MCF 10A (cell line): ENCODE data around the gene PTGDR. TPM values are rescaled to one million over a fixed set of nuclear protein-coding genes. Genes with fewer than 3 reads are reported as not detected.

ENCODE experiments used
- BruUV-seq: library from RNA; stranded (reverse); fragments of 400-500 nt; replicated peaks from 2 replicates; lab custom pipeline; 2021; lab: Mats Ljungman, UMichigan
- CTCF ChIA-PET: fragments of 300-600 bp; sonication (Branson Sonifier 250); formaldehyde crosslinking; extraction: SDS; loops from one replicate; lab custom pipeline; 2021; ENCODE audit warnings: antibody characterized with exemption, inconsistent platforms; lab: Yijun Ruan, JAX
- POLR2A ChIA-PET: fragments of 300-600, 350-650 bp; sonication (Branson Sonifier 250); formaldehyde crosslinking; extraction: SDS; loops from one replicate; lab custom pipeline; 2020; ENCODE audit warnings: antibody characterized with exemption, inconsistent platforms; lab: Yijun Ruan, JAX
- DNase-seq: peaks from one replicate; pipeline ENCODE4 v3.0.0-alpha.2; 2018; ENCODE audit not compliant: unreplicated experiment
- H3K27ac Mint-ChIP-seq: one replicate; pipeline ENCODE4 v1.8.0; 2022; ENCODE audit warnings: mild to moderate bottlenecking, low read depth, mixed read lengths; ENCODE audit not compliant: unreplicated experiment
- H3K27me3 Mint-ChIP-seq: one replicate; pipeline ENCODE4 v1.8.0; 2022; ENCODE audit warnings: mixed read lengths; ENCODE audit not compliant: insufficient read depth, unreplicated experiment
- H3K36me3 Mint-ChIP-seq: one replicate; pipeline ENCODE4 v1.8.0; 2022; ENCODE audit warnings: mild to moderate bottlenecking, moderate library complexity, mixed read lengths; ENCODE audit not compliant: insufficient read depth, unreplicated experiment
- H3K4me1 Mint-ChIP-seq: one replicate; pipeline ENCODE4 v1.8.0; 2022; ENCODE audit warnings: mixed read lengths; ENCODE audit not compliant: insufficient read depth, unreplicated experiment
- H3K4me3 Mint-ChIP-seq: one replicate; pipeline ENCODE4 v1.8.0; 2022; ENCODE audit warnings: mild to moderate bottlenecking, moderate library complexity, mixed read lengths; ENCODE audit not compliant: unreplicated experiment
- H3K9me3 Mint-ChIP-seq: one replicate; pipeline ENCODE4 v1.8.0; 2022; ENCODE audit warnings: mixed read lengths; ENCODE audit not compliant: unreplicated experiment
- intact Hi-C: fragments of 100-400 bp; cut with micrococcal nuclease; formaldehyde crosslinking; loops from 2 replicates; pipeline ENCODE4 v1.14.1; 2022
- total RNA-seq: library from RNA; stranded (reverse); gene quantifications from 2 replicates; pipeline ENCODE4 v1.2.3, GENCODE V29; 2022
- TF ChIP-seq, protein P1 (sequence below): fragments of 200-600 bp; IDR thresholded peaks from one replicate; pipeline ENCODE4 v1.8.0; 2022; ENCODE audit warnings: antibody characterized with exemption, mild to moderate bottlenecking; ENCODE audit not compliant: unreplicated experiment

Gene PTGDR
- total RNA-seq, 1 experiment from 2014 or later = not detected

- H3K9me3 Mint-ChIP-seq = no peaks in the 10 kb centered on the region
- no peak overlapping the region for H3K27ac Mint-ChIP-seq
- peaks cover 12% of the 10 kb centered on the region for H3K27me3 Mint-ChIP-seq
- H3K4me3 Mint-ChIP-seq = peak overlapping the region; percentile 73
- no peak for DNase-seq
- no TSS peak for BruUV-seq
- ChIA-PET CTCF (no interaction called here), POLR2A (interaction anchor here (0.6 to 1.0 kb wide), 3 partner anchors 57 to 163 kb away, joined by 3 read pairs; no protein-coding TSS in a partner anchor)
- TF ChIP-seq, protein P1, sequence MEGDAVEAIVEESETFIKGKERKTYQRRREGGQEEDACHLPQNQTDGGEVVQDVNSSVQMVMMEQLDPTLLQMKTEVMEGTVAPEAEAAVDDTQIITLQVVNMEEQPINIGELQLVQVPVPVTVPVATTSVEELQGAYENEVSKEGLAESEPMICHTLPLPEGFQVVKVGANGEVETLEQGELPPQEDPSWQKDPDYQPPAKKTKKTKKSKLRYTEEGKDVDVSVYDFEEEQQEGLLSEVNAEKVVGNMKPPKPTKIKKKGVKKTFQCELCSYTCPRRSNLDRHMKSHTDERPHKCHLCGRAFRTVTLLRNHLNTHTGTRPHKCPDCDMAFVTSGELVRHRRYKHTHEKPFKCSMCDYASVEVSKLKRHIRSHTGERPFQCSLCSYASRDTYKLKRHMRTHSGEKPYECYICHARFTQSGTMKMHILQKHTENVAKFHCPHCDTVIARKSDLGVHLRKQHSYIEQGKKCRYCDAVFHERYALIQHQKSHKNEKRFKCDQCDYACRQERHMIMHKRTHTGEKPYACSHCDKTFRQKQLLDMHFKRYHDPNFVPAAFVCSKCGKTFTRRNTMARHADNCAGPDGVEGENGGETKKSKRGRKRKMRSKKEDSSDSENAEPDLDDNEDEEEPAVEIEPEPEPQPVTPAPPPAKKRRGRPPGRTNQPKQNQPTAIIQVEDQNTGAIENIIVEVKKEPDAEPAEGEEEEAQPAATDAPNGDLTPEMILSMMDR = no peak
- intact Hi-C loops = no loop called here
- no peaks in the 10 kb centered on the region for H3K36me3 Mint-ChIP-seq
- peaks cover 17% of the 10 kb centered on the region for H3K4me1 Mint-ChIP-seq
Measured at GRCh38 chr14:52312931-52313355, 45.4 kb downstream of the PTGDR start.

GRCh38 chr14:52313462-52313861 is 46.0 kb downstream of the PTGDR start:
- H3K27me3 Mint-ChIP-seq = peaks cover 12% of the 10 kb centered on the region
- no peaks in the 10 kb centered on the region for H3K36me3 Mint-ChIP-seq
- peak overlapping the region; percentile 24 for H3K27ac Mint-ChIP-seq
- CTCF ChIA-PET = no interaction called here
- BruUV-seq = no TSS peak
- intact Hi-C loops = no loop called here
- TF ChIP-seq, protein P1 = no peak
- POLR2A ChIA-PET = interaction anchor here (0.7 to 1.3 kb wide), 5 partner anchors 9 to 163 kb away, joined by 3 to 4 read pairs (median 3); no protein-coding TSS in a partner anchor
- H3K4me3 Mint-ChIP-seq = peak overlapping the region; percentile 73
- peak; percentile 17 for DNase-seq
- H3K4me1 Mint-ChIP-seq = peaks cover 17% of the 10 kb centered on the region
- no peaks in the 10 kb centered on the region for H3K9me3 Mint-ChIP-seq

DNA sequence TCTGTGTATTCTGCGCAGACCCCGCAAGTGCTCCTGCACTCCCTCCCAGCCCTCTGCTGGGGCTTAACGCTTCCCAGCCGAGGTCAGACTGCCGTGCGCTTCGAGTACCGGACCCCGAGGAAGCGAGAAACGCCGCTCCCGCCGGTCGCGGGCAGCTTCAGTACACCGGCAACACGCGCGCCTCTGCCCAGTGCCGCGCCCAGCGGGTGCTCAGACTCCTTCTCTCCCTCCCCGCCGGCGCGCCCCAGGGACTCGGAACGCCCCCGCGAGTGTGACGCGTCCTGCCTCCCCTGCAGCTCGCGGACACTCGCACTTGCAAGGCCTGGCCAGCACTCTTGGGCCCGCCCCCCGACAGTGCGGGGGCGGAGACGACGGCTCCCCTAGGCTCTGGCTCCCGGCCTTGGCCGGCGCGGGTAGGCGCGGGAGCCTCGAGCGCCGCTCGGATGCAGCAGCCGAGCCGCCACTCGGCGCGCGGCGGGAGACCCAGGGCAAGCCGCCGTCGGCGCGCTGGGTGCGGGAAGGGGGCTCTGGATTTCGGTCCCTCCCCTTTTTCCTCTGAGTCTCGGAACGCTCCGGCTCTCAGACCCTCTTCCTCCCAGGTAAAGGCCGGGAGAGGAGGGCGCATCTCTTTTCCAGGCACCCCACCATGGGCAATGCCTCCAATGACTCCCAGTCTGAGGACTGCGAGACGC is 46.6 kb downstream of the PTGDR start, which contains the start of gene PTGER2:
Gene PTGER2, plus strand, starts transcription at position 410 of the 692 bp plus-strand sequence. Its CDS starts 237 bp downstream, at position 647.
- CTCF ChIA-PET = no interaction called here
- intact Hi-C loops = no loop called here
- POLR2A ChIA-PET = interaction anchor here (0.7 to 1.3 kb wide), 5 partner anchors 9 to 162 kb away, joined by 3 to 4 read pairs (median 3); no protein-coding TSS in a partner anchor
- peak; percentile 92 for DNase-seq
- no TSS peak for BruUV-seq
- Mint-ChIP-seq H3K4me3 (peak within 1 kb of the TSS; percentile 73), H3K27me3 (peaks cover 12% of the 10 kb centered on the region), H3K36me3 (no peaks in the 10 kb centered on the region), H3K27ac (peak within 1 kb of the TSS; percentile 24), H3K9me3 (no peaks in the 10 kb centered on the region), H3K4me1 (peaks cover 17% of the 10 kb centered on the region)
- TF ChIP-seq, protein P1 = no peak

- Mint-ChIP-seq H3K27ac (peak overlapping the region; percentile 21), H3K27me3 (peaks cover 12% of the 10 kb centered on the region), H3K4me1 (peaks cover 17% of the 10 kb centered on the region), H3K9me3 (no peaks in the 10 kb centered on the region), H3K36me3 (no peaks in the 10 kb centered on the region), H3K4me3 (peak overlapping the region; percentile 73)
- no peak for DNase-seq
- TF ChIP-seq, protein P1 = no peak
- BruUV-seq = no TSS peak
- ChIA-PET CTCF (no interaction called here), POLR2A (interaction anchor here (1.3 kb wide), 1 partner anchor 28 kb away, joined by 4 read pairs; no protein-coding TSS in a partner anchor)
- intact Hi-C loops = no loop called here
Measured at GRCh38 chr14:52314595-52315354, 47.3 kb downstream of the PTGDR start.
